ENCODE measurements around the gene CTRB1.
"Not testable (repeated sequence)": the region's sequence is repeated elsewhere in the genome, so short reads cannot be mapped to it uniquely, and the experiment has no call there.

The CTRB1 gene

GRCh38 chr16:75264999-75265910, 46.5 kb downstream of the CTRB1 start:
- in situ Hi-C loops (cut with HindIII; ENCODE audit: low sequenced_read_pairs), result no loop called here
- peak overlapping the region; percentile 95 for H3K4me3 ChIP-seq (ENCODE audit: low read depth, low read length)
- DNase-seq (ENCODE audit: low read depth, low spot score), result no peak
- TF ChIP-seq, protein P1, sequence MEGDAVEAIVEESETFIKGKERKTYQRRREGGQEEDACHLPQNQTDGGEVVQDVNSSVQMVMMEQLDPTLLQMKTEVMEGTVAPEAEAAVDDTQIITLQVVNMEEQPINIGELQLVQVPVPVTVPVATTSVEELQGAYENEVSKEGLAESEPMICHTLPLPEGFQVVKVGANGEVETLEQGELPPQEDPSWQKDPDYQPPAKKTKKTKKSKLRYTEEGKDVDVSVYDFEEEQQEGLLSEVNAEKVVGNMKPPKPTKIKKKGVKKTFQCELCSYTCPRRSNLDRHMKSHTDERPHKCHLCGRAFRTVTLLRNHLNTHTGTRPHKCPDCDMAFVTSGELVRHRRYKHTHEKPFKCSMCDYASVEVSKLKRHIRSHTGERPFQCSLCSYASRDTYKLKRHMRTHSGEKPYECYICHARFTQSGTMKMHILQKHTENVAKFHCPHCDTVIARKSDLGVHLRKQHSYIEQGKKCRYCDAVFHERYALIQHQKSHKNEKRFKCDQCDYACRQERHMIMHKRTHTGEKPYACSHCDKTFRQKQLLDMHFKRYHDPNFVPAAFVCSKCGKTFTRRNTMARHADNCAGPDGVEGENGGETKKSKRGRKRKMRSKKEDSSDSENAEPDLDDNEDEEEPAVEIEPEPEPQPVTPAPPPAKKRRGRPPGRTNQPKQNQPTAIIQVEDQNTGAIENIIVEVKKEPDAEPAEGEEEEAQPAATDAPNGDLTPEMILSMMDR (IDR thresholded peaks at IDR 0.05; ENCODE audit: low read depth, low read length), result no peak

GRCh38 chr16:75265911-75266701, 47.3 kb downstream of the CTRB1 start:
- TF ChIP-seq, protein P1 (IDR thresholded peaks at IDR 0.05; ENCODE audit: low read depth, low read length), result no peak
- in situ Hi-C loops (cut with HindIII; ENCODE audit: low sequenced_read_pairs), result no loop called here
- H3K4me3 ChIP-seq (ENCODE audit: low read depth, low read length), result peak overlapping the region; percentile 95
- DNase-seq (ENCODE audit: low read depth, low spot score), result peak; percentile 51

DNA sequence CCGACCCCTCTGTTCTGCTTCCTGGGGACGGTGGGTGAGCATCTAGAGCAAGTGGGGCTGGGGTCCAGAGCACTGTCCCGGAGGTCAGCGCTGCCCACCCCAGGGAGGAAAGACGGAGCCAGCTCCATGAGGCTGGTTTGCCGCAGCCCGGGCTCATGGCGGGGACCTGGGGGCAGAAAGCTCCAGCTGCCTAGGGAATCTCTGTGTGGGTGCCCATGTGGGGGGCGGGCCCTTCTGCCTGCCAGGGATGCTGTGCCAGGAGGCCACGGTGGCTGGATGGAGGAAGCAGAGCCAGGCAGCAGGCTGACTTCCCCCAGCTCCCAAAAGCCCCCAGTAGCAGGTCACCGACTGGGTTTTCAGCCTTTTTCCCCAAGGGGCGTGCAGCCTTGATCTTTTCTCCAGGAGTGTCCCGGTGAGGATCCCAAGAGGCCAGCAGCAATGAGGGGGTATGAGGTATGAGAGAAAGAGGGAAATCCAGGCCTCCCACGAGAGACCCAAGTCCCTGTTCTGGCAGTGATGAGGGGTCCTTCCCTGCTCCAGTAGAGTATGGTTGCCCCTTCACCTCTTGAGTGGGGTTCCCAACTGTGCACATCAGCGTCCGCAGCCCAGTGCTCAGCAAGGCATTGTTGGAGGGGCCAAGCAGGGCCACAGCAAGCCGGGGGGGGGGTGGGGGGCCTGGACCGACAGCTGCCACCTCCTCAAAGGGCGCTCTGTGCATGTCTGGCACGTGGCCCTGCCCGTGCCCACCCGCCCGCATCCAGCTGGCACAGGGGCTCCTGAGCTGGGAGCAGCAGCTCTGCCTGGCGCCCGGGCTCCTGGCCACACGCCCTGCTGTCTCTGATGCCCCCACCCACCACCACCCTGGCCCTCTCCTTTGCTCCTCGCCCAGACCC, 48.2 kb downstream of the CTRB1 start:
- in situ Hi-C loops (cut with HindIII; ENCODE audit: low sequenced_read_pairs), result no loop called here
- H3K4me3 ChIP-seq (ENCODE audit: low read depth, low read length), result no peak overlapping the region

GRCh38 chr16:75267631-75268264, 49.0 kb downstream of the CTRB1 start:
- TF ChIP-seq, protein P1 (IDR thresholded peaks at IDR 0.05; ENCODE audit: low read depth, low read length), result no peak
- peak; percentile 58 for DNase-seq (ENCODE audit: low read depth, low spot score)
- in situ Hi-C loops (cut with HindIII; ENCODE audit: low sequenced_read_pairs), result no loop called here
- no peak overlapping the region for H3K4me3 ChIP-seq (ENCODE audit: low read depth, low read length)

More for the DNA sequence above, 48.2 kb downstream of the CTRB1 start:
- TF ChIP-seq, protein P1 (IDR thresholded peaks at IDR 0.05; ENCODE audit: low read depth, low read length), result no peak
- DNase-seq (ENCODE audit: low read depth, low spot score), result no peak

- DNase-seq (ENCODE audit: low read depth, low spot score); H3K4me3 ChIP-seq (ENCODE audit: low read depth, low read length); in situ Hi-C loops (cut with HindIII; ENCODE audit: low sequenced_read_pairs): not testable (repeated sequence)
Measured at GRCh38 chr16:75269358-75269757, 50.6 kb downstream of the CTRB1 start.

DNA sequence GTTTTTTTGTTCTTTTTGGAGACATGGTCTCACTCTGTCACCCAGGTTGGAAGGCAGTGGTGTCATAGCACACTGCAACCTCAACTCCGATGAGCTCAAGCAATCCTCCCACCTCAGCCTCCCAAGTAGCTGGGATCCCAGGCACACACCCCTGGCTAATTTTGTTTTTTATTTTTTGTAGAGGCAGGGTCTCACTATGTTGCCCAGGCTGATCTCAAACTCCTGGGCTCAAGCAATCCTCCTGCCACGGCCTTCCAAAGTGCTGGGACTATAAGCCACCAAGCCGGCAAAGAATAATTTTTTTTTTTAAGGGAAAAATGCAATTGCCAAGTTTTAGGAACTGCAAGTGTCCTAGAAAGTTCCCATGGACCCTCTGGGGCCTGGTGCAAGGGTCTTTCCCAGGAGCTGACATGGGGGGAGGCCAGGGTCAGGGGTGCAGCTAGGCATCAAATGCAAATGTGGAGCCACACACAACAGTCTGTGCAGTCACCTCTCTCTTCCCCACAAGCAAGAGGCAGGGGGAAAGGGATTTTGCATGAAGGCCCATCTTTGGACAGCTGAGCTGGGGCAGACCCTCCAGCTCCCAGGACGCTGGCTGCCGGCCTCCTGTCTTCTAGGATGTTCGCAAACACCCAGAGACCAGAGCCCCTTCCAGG, 52.8 kb downstream of the CTRB1 start:
- no peak for DNase-seq (ENCODE audit: low read depth, low spot score)
- TF ChIP-seq, protein P1 (IDR thresholded peaks at IDR 0.05; ENCODE audit: low read depth, low read length), result no peak
- in situ Hi-C loops (cut with HindIII; ENCODE audit: low sequenced_read_pairs), result no loop called here

More for the DNA sequence above, 52.8 kb downstream of the CTRB1 start:
- no peak overlapping the region for H3K4me3 ChIP-seq (ENCODE audit: low read depth, low read length)

All from astrocyte of the spinal cord (primary cell).